Pancreas (tissue), 10 donors: ENCODE data around the gene CDK5RAP3. TPM values are rescaled to one million over a fixed set of nuclear protein-coding genes. Genes with fewer than 3 reads are reported as not detected.

Experiments used
- ATAC-seq, 4 donors: fragments of 200-7000 bp; cut with Tn5 transposase; one replicate each; pipeline versions ENCODE4 v1.8.0 to v1.9.1; 2020; ENCODE audit warnings: mild to moderate bottlenecking in 4 of 4, moderate library complexity in 4 of 4
- DNase-seq, 6 donors: peaks; one replicate each; pipeline ENCODE4 v3.0.0-alpha.2; 2020
- FAIRE-seq: peaks from 2 replicates; lab custom pipeline; 2012; peaks lifted over from hg19 to GRCh38; lab: Jason Lieb, UNC
- H3K27ac ChIP-seq, 4 donors: fragments of 200-600 bp; sonication (generic); 1 replicate in 3 of 4; 2 replicates in 1 of 4; pipeline versions ENCODE4 v1.5.0 to v1.8.0; 2020
- H3K27me3 ChIP-seq, 4 donors: fragments of 200-600 bp; one replicate each; pipeline ENCODE4 v1.8.0; 2021
- H3K36me3 ChIP-seq, 3 donors: fragments of 200-600 bp; sonication (generic) in 1 of 3; one replicate each; pipeline versions ENCODE4 v1.5.0 to v1.8.0; 2020 to 2021
- H3K4me1 ChIP-seq, 3 donors: fragments of 200-600 bp; one replicate each; pipeline ENCODE4 v1.8.0; 2021
- H3K4me3 ChIP-seq, 4 donors: fragments of 200-600 bp; sonication (generic) in 2 of 4; one replicate each; pipeline versions ENCODE4 v1.5.0 to v1.8.0; 2020 to 2021
- H3K9me3 ChIP-seq, 4 donors: fragments of 200-600 bp; one replicate each; pipeline ENCODE4 v1.8.0; 2021
- WGBS, 2 donors: extraction: QIAGEN DNeasy Blood & Tissue Kit; methylation state at CpG; one replicate each; pipeline ENCODE4 v1.1.7; 2013; 5-methylcytosine and 5-hydroxymethylcytosine counted together
- intact Hi-C, 3 donors: fragments of 100-400 bp; cut with DNase I; formaldehyde crosslinking; loops; one replicate each; pipeline versions ENCODE4 v1.11.1 to v1.14.2; 2022
- polyA plus RNA-seq, 2 donors: library from polyadenylated mRNA; stranded (reverse); fragments of 200-250 nt; gene quantifications; one replicate each; pipeline ENCODE4 v1.2.3, GENCODE V29; 2013
- total RNA-seq, 6 donors: library from RNA; stranded (reverse); fragmentation: NEBNext Ultra II Directional in 4 of 6; extraction: Animal tissue kit (Norgen Biotek cat#: 25700) in 4 of 6; gene quantifications; one replicate each; pipeline versions ENCODE4 v1.2.1 to v1.2.4, GENCODE V29; 2021 to 2023
- TF ChIP-seq, protein P1 (sequence below), 4 donors: fragments of 200-600 bp; sonication (generic) in 3 of 4; IDR thresholded peaks; one replicate each; pipeline versions ENCODE4 v1.5.0 to v1.8.0; 2021; ENCODE audit warnings: antibody characterized with exemption in 4 of 4
- donor health status: healthy with polysubstance abuse.
- donor health status: DM: no; HTN: no; CAD: no; lungs with moderate emphysema.
- donor health status: DM: no; HTN: no; CAD: no.
- donor health status: control.
- donor health status: control.
- donor health status: Bipolar disorder and iron deficiency.
- donor health status: DM: yes; HTN: yes; CAD: no.
- donor health status: DM: no; HTN: no; CAD: no.
- donor health status: DM: no; HTN: no; CAD: no.
- donor health status: DM: yes; HTN: yes; CAD: no.

Gene CDK5RAP3, protein sequence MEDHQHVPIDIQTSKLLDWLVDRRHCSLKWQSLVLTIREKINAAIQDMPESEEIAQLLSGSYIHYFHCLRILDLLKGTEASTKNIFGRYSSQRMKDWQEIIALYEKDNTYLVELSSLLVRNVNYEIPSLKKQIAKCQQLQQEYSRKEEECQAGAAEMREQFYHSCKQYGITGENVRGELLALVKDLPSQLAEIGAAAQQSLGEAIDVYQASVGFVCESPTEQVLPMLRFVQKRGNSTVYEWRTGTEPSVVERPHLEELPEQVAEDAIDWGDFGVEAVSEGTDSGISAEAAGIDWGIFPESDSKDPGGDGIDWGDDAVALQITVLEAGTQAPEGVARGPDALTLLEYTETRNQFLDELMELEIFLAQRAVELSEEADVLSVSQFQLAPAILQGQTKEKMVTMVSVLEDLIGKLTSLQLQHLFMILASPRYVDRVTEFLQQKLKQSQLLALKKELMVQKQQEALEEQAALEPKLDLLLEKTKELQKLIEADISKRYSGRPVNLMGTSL
- total RNA-seq (100 to 1,000 TPM; 134 to 234 (median 165) TPM), polyA plus RNA-seq (1,000 to 10,000 TPM; 1,052 to 1,312 TPM)

GRCh38 chr17:47970725-47971499 lies at the start of gene CDK5RAP3:
TSS of gene CDK5RAP3 (plus strand) at chr17:47971113. CDS start at chr17:47971147, 34 bp downstream.
- ATAC-seq (peak; percentile 90 to 98 (median 92)), DNase-seq (peak; percentile 99 to 100 (median 100)), FAIRE-seq (peak; percentile 95)
- peaks cover 25 to 37% (median 33%) of the 10 kb centered on the region in 3 donors for H3K4me1 ChIP-seq
- peaks cover 0 to 25% (median 21%) of the 10 kb centered on the region in 3 donors for H3K36me3 ChIP-seq
- peak within 1 kb of the TSS; percentile 50 to 89 (median 76) for H3K27ac ChIP-seq
- intact Hi-C loops = no loop called here
- H3K4me3 ChIP-seq = peak within 1 kb of the TSS; percentile 70 to 85 (median 82)
- 0% methylated on average over 61 to 62 of the region's 62 CpGs for WGBS, 2 donors
- H3K27me3 ChIP-seq = no peaks in the 10 kb centered on the region
- H3K9me3 ChIP-seq = no peaks in the 10 kb centered on the region
- TF ChIP-seq, protein P1, sequence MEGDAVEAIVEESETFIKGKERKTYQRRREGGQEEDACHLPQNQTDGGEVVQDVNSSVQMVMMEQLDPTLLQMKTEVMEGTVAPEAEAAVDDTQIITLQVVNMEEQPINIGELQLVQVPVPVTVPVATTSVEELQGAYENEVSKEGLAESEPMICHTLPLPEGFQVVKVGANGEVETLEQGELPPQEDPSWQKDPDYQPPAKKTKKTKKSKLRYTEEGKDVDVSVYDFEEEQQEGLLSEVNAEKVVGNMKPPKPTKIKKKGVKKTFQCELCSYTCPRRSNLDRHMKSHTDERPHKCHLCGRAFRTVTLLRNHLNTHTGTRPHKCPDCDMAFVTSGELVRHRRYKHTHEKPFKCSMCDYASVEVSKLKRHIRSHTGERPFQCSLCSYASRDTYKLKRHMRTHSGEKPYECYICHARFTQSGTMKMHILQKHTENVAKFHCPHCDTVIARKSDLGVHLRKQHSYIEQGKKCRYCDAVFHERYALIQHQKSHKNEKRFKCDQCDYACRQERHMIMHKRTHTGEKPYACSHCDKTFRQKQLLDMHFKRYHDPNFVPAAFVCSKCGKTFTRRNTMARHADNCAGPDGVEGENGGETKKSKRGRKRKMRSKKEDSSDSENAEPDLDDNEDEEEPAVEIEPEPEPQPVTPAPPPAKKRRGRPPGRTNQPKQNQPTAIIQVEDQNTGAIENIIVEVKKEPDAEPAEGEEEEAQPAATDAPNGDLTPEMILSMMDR (IDR thresholded peaks at IDR 0.05) = peak; percentile 95 to 99 (median 96)

GRCh38 chr17:47924785-47925677 lies 45.9 kb upstream of the CDK5RAP3 start:
- FAIRE-seq (no peak), ATAC-seq (no peak), DNase-seq (no peak)
- H3K9me3 ChIP-seq = no peaks in the 10 kb centered on the region
- no peaks in the 10 kb centered on the region for H3K27me3 ChIP-seq
- H3K4me1 ChIP-seq = no peaks in the 10 kb centered on the region
- WGBS, 2 donors = 88 to 89% methylated on average over 23 of the region's 23 CpGs
- H3K36me3 ChIP-seq = peaks cover 0 to 23% (median 0%) of the 10 kb centered on the region in 3 donors
- intact Hi-C loops = no loop called here
- no peak overlapping the region for H3K27ac ChIP-seq
- H3K4me3 ChIP-seq = no peak overlapping the region
- TF ChIP-seq, protein P1 (IDR thresholded peaks at IDR 0.05) = no peak

DNA sequence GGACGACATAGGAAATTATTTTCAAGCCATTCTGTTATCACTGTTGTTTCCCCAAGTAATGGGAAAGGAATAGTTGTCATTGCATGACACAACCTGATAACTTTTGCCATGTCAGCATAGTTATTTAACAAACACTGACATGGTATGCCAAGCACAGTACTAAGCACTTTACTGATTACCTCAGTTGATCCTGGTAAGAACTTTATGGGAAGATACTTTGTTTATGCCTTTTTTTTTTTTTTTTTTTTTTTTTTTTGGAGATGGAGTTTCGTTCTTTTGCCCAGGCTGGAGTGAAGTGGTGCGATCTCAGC lies 45.3 kb upstream of the CDK5RAP3 start:
- no peak for DNase-seq

DNA sequence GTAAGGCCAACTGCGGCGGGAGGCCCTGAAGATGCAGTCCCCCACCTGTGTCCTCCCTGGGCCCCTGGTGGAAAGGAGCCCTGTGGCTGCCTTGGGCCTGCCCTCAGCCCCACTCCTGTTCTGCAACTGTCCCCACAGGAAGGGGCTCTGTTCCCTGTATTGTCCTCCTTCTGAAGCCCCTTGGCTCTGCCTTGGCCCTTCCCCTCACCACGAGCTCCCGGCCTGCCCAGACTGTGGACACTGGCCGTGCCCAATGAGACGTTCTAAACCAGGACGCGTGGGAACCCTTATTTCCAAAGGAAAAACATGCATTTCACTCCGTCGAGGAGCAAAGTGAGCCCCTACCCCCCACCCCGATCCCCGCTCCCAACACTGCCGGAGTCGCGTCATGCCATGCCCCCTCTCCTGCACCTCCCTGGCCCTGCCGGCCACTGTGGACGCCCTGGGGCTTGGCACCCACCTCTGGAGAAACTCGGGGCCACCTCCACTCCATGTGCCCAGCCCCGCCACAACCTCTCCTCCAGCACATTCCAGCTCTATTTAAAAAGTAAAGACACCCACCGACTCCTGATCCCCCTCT lies 43.0 kb upstream of the CDK5RAP3 start:
- intact Hi-C loops = no loop called here
- Histone ChIP-seq H3K4me3 (no peak overlapping the region), H3K36me3 (peaks cover 0 to 23% (median 0%) of the 10 kb centered on the region in 3 donors), H3K4me1 (no peaks in the 10 kb centered on the region), H3K27me3 (no peaks in the 10 kb centered on the region), H3K27ac (no peak overlapping the region), H3K9me3 (no peaks in the 10 kb centered on the region)
- ATAC-seq (no peak), DNase-seq (no peak), FAIRE-seq (no peak)
- WGBS, 2 donors = 92 to 95% methylated on average over 20 of the region's 20 CpGs
- TF ChIP-seq, protein P1 (IDR thresholded peaks at IDR 0.05) = no peak

More for the DNA sequence above, 45.3 kb upstream of the CDK5RAP3 start:
- no peaks in the 10 kb centered on the region for H3K4me1 ChIP-seq
- H3K36me3 ChIP-seq = peaks cover 0 to 23% (median 0%) of the 10 kb centered on the region in 3 donors
- no peaks in the 10 kb centered on the region for H3K27me3 ChIP-seq
- intact Hi-C loops = no loop called here
- 70 to 73% methylated on average over 3 of the region's 3 CpGs for WGBS, 2 donors
- TF ChIP-seq, protein P1 (IDR thresholded peaks at IDR 0.05) = no peak
- no peak overlapping the region for H3K27ac ChIP-seq
- ATAC-seq (no peak), FAIRE-seq (no peak)
- no peaks in the 10 kb centered on the region for H3K9me3 ChIP-seq
- no peak overlapping the region for H3K4me3 ChIP-seq
